ENCODE results near the gene DUSP21.
"Not testable (repeated sequence)": the region's sequence is repeated elsewhere in the genome, so short reads cannot be mapped to it uniquely, and the experiment has no call there.

DUSP21 gene

GRCh38 chrX:44843753-44844152, at the start of gene DUSP21:
Gene DUSP21 (plus strand): TSS chrX:44844021. CDS start chrX:44844133, 112 bp downstream.
- peak; percentile 5 for DNase-seq (ENCODE audit: low spot score)

GRCh38 chrX:44795945-44796450, 47.8 kb upstream of the DUSP21 start:
- DNase-seq (ENCODE audit: low spot score): no peak

DNA sequence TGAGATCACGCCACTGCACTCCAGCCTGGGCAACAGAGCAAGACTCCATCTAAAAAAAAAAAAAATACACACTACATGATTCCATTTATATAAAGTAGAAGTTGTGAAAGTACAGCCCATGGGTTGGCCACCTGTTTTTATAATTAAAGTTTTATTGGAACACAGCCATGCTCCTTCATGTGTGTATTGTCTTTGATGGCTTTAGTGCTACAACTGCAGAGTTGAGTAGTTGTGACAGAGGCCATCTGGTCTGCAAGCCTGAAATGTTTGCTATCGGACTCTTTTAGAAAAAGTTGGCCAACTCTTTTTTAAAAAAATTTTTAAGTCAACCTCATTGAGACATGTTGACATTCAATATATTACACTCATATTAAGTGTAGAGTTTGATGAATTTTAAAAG, 41.2 kb upstream of the DUSP21 start:
- no peak for DNase-seq (ENCODE audit: low spot score)

DNA sequence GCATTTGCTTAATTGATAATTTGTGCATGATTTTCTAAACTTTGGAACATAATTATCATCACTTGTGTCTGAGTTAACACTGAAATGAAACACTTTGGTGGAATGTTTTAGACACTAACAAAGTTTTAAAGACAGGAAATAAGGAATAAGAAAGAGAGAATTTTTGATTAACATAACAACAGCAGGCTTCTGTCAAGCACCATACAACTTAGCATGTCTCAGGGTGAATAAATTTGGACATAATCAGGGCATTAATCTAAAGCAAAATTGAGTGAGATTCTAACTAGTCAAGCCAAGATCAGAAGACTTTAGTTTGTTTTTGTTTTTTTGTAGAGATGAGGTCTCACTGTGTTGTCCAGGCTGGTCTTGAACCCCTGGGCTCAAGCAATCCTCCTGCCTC, 28.1 kb upstream of the DUSP21 start:
- DNase-seq (ENCODE audit: low spot score): no peak

DNA sequence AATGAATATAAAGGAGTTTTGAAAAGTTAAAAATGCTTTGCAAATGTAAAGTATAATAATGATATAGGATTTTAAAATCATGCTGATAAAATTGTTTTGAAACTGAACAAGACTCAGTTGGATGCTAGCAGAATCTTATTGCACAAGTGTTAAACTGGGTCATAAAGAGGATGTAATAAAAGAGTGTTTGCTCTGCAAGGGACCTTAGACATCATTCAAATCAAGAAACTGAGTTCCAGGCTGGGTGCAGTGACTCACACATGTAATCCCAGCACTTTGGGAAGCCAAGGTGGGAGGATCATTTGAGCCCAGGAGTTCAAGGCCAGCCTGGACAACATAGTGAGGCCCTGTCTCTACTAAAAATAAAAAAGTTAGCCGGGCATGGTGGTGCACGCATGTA, 27.5 kb upstream of the DUSP21 start:
- DNase-seq (ENCODE audit: low spot score): no peak

DNA sequence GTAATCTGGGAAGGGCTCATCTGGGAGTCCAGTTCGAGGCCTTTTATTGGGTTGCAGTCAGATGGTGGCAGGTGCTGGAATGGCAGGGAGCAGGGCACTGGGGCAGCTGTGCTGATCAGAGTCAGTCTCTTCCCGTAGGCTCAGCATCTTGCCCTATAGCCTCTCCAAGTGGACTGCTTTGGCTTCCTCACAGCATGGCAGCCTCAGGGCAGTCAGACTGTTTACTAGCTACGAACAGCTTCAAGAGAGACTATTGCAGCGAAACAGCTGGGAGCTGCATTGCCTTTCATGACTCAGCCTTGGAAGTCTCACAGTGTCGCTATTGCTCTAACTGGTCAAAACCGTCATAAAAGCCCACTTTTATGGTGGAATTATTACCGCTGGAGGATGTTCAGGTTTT, 26.8 kb upstream of the DUSP21 start:
- DNase-seq (ENCODE audit: low spot score): no peak

DNA sequence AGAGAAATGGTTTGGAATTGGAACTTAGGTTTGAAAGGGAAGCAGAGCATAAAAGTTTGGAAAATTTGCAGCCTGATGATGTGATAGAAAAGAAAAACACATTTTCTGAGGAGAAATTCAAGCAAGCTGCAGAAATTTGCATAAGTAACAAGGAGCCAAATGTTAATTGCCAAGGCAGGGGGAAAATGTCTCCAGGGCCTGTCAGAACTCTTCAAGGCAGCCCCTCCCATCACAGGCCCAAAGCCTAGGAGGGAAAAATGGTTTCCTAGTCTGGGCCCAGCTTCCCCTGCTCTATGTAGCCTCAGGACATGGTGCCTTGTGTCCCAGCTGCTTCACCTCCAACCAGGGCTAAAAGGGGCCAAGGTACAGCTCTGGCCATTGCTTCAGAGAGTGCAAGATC, 21.2 kb upstream of the DUSP21 start:
- no peak for DNase-seq (ENCODE audit: low spot score)

GRCh38 chrX:44823193-44823592, 20.6 kb upstream of the DUSP21 start:
- not testable (repeated sequence) for DNase-seq (ENCODE audit: low spot score)

DNA sequence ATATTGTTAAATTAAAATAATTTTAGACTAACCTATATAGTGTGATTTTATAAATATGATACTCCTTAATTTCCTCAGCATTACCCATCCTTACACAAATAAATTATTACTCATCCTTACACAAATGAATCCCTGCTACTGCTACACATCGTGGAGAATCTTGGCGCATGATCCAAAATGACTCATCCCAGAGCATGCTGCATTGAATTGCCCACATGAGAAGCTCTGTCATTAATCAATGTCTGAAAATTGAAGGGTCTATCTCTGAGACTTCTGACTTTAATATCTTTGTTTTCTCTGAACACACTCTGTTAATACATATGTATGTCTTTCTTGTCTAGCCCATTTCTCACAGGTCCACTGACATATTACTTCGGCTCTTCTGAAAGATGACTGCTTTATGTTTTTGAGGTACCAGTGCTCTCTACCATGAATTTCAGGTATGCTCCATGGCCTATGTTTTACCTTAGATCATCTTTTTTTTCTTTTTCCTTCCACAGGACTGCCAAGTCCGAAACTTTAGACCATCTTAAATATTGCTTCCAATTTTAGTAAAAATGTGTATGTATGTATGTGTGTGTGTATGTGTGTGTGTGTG, 15.7 kb upstream of the DUSP21 start:
- no peak for DNase-seq (ENCODE audit: low spot score)

DNA sequence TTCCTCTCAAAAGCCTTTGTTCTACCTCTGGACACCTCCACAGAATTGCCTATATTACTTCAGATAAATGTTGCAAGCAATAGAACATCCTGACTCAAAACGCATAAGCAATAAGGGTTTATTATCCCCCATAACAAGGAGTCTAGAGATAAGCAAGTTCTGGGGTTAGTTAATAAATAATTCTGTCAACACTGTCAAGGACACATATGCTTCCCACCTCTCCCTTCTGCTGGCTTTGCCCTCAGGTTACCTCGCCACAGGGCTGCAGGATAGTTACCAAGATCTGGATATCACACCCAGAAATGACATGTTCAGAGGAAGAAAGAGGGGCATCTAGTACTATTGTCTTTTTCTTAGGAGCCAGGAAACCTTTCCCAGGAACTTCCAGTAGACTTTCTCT, 14.0 kb upstream of the DUSP21 start:
- DNase-seq (ENCODE audit: low spot score): no peak

DNA sequence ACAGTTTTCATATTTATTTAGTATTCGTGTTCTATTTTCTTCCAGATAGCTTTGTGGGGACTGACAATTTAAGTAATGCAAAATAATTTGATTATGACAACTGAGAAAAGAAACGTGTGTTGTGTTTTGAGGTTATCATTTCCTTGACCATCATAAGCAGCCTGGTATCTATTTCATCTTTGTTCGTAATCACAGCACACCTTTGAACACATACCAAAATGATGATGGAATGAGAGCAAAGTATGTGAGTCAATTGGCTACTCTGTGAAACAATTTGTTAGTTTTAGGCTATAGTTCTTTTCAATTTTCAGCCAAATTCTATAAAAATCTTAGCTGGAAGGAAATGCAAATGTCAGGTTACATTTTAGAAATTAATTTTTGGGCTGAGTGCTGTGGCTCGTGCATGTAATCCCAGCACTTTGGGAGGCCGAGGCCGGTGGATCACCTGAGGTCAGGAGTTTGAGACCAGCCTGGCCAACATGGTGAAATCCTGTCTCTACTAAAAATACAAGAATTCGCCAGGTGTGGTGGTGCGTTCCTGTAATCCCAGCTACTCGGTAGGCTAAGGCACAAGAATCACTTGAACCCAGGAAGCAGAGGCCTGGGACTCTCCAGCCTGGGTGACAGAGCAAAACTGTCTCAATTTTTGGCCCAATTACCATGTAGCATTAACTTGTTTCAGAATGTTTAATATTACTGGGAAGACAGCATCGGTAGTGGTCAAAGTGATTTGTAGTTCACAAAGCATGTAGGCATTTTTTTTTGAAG, 1.1 kb upstream of the DUSP21 start:
- DNase-seq (ENCODE audit: low spot score): no peak

GRCh38 chrX:44843318-44843702, 511 bp upstream of the DUSP21 start:
- peak; percentile 27 for DNase-seq (ENCODE audit: low spot score)

DNA sequence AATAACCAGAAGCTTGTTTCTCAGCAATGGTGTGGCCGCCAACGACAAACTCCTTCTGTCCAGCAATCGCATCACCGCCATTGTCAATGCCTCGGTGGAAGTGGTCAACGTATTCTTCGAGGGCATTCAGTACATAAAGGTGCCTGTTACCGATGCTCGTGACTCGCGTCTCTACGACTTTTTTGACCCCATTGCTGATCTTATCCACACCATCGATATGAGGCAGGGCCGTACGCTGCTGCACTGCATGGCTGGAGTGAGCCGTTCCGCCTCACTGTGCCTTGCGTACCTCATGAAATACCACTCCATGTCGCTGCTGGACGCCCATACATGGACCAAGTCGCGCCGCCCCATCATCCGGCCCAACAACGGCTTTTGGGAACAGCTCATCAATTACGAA, 383 bp downstream of the DUSP21 start:
- DNase-seq (ENCODE audit: low spot score): no peak

- DNase-seq (ENCODE audit: low spot score): not testable (repeated sequence)
These were observed 7.1 kb downstream of the DUSP21 start for GRCh38 chrX:44850891-44851290.

GRCh38 chrX:44871114-44871645, 27.4 kb downstream of the DUSP21 start:
- peak; percentile 5 for DNase-seq (ENCODE audit: low spot score)

DNA sequence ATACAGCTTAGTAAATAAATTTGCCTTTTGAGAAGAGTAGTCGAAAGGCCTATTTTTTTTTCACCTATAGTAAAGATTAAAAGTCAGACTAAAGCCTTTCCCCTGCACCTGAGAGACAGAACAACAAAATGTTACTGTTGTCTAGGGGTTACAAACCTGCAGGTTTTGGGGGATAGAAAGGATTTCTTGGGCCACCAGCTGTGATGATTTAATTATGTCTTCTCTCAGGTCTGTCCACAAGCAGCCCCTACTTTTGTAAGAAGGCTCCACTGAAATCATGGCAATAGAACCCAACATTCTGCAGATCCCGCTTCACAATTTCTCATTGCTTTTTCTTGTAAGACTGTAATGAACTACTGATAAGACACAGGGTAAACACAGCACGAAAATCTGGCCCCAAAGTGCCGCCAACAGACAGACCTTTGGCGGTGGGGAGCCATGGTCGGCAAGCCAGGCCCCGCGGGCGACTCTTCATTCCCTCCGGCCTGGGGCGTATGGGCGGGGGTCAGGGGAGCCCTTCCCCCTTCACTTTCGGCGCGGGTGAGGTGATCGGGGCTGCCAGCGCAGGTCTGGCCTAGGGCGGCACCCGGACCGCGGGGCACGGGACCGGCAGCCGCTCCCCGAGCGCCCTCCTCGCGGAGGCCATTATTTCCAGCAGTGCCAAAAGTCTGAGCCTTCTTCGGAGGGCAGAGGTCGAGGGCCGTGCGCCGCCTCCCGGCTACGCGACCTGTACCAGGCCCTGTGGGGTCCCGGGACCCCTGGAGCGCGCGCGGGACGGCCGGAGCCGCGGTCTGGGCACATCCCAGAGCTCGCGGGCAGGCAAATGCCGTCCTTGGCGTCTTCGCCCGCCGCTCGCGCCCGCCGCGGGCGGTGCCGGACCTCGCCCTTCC, 28.4 kb downstream of the DUSP21 start:
- DNase-seq (ENCODE audit: low spot score): peak; percentile 66

GRCh38 chrX:44872821-44873414, 29.1 kb downstream of the DUSP21 start, which contains the start of gene KDM6A:
Gene KDM6A (plus strand): TSS chrX:44873188. CDS start chrX:44873552, 364 bp downstream.
- DNase-seq (ENCODE audit: low spot score): peak; percentile 95

- peak; percentile 71 for DNase-seq (ENCODE audit: low spot score)
These were observed 29.8 kb downstream of the DUSP21 start for GRCh38 chrX:44873415-44874276.

DNA sequence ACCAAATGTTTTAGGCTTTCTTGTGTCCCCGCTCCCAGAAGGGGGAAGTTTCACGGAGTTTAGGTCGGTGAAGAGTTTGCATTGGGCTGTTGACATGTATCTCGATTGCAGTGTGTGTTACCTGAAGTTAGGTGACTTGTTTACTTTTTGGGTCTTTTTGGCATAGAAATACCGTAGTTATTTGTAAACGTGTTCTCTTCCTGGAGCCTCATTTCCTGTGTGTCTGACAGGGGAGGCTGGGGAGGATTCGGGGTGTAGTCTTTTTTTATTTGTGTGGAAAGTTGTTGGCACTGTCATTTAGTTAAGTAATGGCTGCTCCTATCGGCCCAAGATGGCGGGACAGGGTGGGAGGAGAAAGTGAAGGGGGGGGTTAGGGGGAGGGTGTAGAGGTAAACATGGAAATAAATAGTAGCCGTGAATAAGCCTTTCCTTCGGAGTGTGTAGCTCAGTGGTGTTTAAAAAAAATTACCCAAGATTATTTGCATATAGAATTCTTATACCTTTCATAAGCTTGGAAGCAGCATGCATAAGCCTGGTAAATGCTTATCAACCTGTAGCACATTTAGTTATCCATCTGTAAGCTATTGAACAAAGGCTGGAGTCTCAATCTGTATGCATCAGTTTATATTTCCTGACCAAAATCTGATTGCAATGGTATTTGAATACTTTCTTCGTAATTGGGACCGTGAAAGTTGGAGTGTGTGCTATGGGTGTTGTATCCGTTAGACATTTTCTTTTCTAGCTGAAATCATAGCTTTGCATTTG, 30.8 kb downstream of the DUSP21 start:
- DNase-seq (ENCODE audit: low spot score): peak; percentile 81

DNA sequence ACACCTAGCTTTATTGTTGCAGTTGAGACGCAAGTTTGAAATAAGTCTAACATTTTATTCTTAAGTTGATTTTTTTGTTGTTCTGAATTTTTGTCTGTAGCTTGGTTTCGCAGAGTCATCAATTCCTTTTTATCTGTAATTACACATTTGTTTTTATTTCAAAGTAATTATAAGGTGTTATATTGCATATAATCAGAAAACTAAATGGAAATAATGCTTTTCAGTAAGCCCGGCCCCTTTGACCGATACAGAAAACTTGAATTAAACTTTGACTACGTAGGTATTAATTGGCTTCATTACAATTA, 31.3 kb downstream of the DUSP21 start:
- no peak for DNase-seq (ENCODE audit: low spot score)
